Measurements from ENCODE around the gene VASP.
A peak's percentile ranks its signal among the peaks of the same experiment; 100 is the strongest.

The VASP gene

GRCh38 chr19:45505151-45505995, 1.9 kb upstream of the VASP start:
- Histone ChIP-seq H3K4me3 (ENCODE audit: low read length) (peak overlapping the region; percentile 89), H2AFZ (ENCODE audit: low read depth, low read length) (no peak overlapping the region)

GRCh38 chr19:45505996-45506245, 1.4 kb upstream of the VASP start:
- peaks cover 46% of the 10 kb centered on the region for H3K4me1 ChIP-seq (ENCODE audit: low read length)
- peak overlapping the region; percentile 86 for H3K27ac ChIP-seq (ENCODE audit: low read length)
- peaks cover 41% of the 10 kb centered on the region for H3K79me2 ChIP-seq (ENCODE audit: low read length)
- peaks cover 10% of the 10 kb centered on the region for H3K36me3 ChIP-seq (replicated peaks; ENCODE audit: low read depth, low read length)
- H3K4me2 ChIP-seq (ENCODE audit: low read length), result peak overlapping the region; percentile 98
- H3K4me3 ChIP-seq (ENCODE audit: low read length), result peak overlapping the region; percentile 89
- no peak for TF ChIP-seq EZH2phosphoT487 (IDR thresholded peaks at IDR 0.05; ENCODE audit: low read depth)
- TF ChIP-seq CTCF (IDR thresholded peaks at IDR 0.05; ENCODE audit: low read depth, low read length), result no peak
- H3K9ac ChIP-seq (ENCODE audit: low read length), result peak overlapping the region; percentile 93
- no peaks in the 10 kb centered on the region for H3K27me3 ChIP-seq (ENCODE audit: low read depth, low read length)
- H3K9me3 ChIP-seq (ENCODE audit: insufficient read depth, low read length), result no peaks in the 10 kb centered on the region
- peaks cover 6% of the 10 kb centered on the region for H4K20me1 ChIP-seq (ENCODE audit: insufficient read depth, low read length)
- H2AFZ ChIP-seq (ENCODE audit: low read depth, low read length), result peak overlapping the region; percentile 71; the same call in 1 of the 2 replicates

More at GRCh38 chr19:45505151-45505995, 1.9 kb upstream of the VASP start:
- peaks cover 46% of the 10 kb centered on the region for H3K4me1 ChIP-seq (ENCODE audit: low read length)
- peaks cover 10% of the 10 kb centered on the region for H3K36me3 ChIP-seq (replicated peaks; ENCODE audit: low read depth, low read length)
- peaks cover 35% of the 10 kb centered on the region for H3K79me2 ChIP-seq (ENCODE audit: low read length)
- no peak overlapping the region for H3K27ac ChIP-seq (ENCODE audit: low read length)
- H4K20me1 ChIP-seq (ENCODE audit: insufficient read depth, low read length), result 0 out of 2 replicates have a peak, but pooled peaks cover 6% of the 10 kb centered on the region
- no peaks in the 10 kb centered on the region for H3K9me3 ChIP-seq (ENCODE audit: insufficient read depth, low read length)
- peak overlapping the region; percentile 98 for H3K4me2 ChIP-seq (ENCODE audit: low read length)
- H3K9ac ChIP-seq (ENCODE audit: low read length), result peak overlapping the region; percentile 93; the same call in 1 of the 2 replicates
- no peak for TF ChIP-seq CTCF (IDR thresholded peaks at IDR 0.05; ENCODE audit: low read depth, low read length)
- TF ChIP-seq EZH2phosphoT487 (IDR thresholded peaks at IDR 0.05; ENCODE audit: low read depth), result no peak
- no peaks in the 10 kb centered on the region for H3K27me3 ChIP-seq (ENCODE audit: low read depth, low read length)

GRCh38 chr19:45506246-45506988, 862 bp upstream of the VASP start:
- Histone ChIP-seq H2AFZ (ENCODE audit: low read depth, low read length) (peak overlapping the region; percentile 71; the same call in 1 of the 2 replicates), H3K9me3 (ENCODE audit: insufficient read depth, low read length) (no peaks in the 10 kb centered on the region), H3K4me2 (ENCODE audit: low read length) (peak overlapping the region; percentile 98), H3K79me2 (ENCODE audit: low read length) (peaks cover 46% of the 10 kb centered on the region), H3K27me3 (ENCODE audit: low read depth, low read length) (no peaks in the 10 kb centered on the region), H3K4me3 (ENCODE audit: low read length) (peak overlapping the region; percentile 89), H3K36me3 (replicated peaks; ENCODE audit: low read depth, low read length) (peaks cover 14% of the 10 kb centered on the region), H3K4me1 (ENCODE audit: low read length) (peaks cover 41% of the 10 kb centered on the region), H3K27ac (ENCODE audit: low read length) (peak overlapping the region; percentile 86), H4K20me1 (ENCODE audit: insufficient read depth, low read length) (peaks cover 11% of the 10 kb centered on the region), H3K9ac (ENCODE audit: low read length) (peak overlapping the region; percentile 93)
- TF ChIP-seq CTCF (IDR thresholded peaks at IDR 0.05; ENCODE audit: low read depth, low read length), result peak; percentile 85
- no peak for TF ChIP-seq EZH2phosphoT487 (IDR thresholded peaks at IDR 0.05; ENCODE audit: low read depth)

DNA sequence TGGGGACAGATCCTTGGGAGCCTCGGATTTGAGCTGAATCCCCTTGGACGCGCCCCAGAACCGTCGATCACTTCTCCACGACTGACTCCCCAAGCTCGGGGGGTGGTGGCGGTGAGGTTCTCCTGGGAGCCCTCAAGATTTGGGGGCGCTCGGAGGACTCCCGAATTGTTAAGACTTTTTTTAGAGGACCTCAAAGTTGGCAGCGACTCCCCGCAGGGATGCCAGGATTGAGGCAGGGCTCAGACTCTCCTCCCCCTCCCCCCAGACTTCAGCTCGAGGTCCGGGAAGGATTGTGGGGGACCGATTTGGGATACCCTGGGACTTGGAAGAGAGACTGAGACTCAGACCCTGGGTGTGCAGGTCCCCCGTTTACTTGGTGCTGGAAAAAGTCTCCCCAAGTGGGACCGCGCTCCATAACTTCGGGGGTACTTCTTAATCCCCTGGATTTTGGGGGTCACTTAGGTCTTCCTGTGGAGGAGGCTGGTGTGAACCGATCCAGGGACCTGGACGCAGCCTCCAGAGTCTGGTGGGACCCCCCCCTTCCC, 665 bp downstream of the VASP start:
- H2AFZ ChIP-seq (ENCODE audit: low read depth, low read length), result no peak overlapping the region
- H3K4me3 ChIP-seq (ENCODE audit: low read length), result peak overlapping the region; percentile 89
- H3K79me2 ChIP-seq (ENCODE audit: low read length), result peaks cover 61% of the 10 kb centered on the region
- peak overlapping the region; percentile 93 for H3K4me2 ChIP-seq (ENCODE audit: low read length)
- H4K20me1 ChIP-seq (ENCODE audit: insufficient read depth, low read length), result peaks cover 16% of the 10 kb centered on the region
- no peaks in the 10 kb centered on the region for H3K27me3 ChIP-seq (ENCODE audit: low read depth, low read length)
- peak overlapping the region; percentile 86 for H3K27ac ChIP-seq (ENCODE audit: low read length)
- H3K9me3 ChIP-seq (ENCODE audit: insufficient read depth, low read length), result no peaks in the 10 kb centered on the region
- peak overlapping the region; percentile 93 for H3K9ac ChIP-seq (ENCODE audit: low read length)
- peaks cover 28% of the 10 kb centered on the region for H3K4me1 ChIP-seq (ENCODE audit: low read length)
- peaks cover 16% of the 10 kb centered on the region for H3K36me3 ChIP-seq (replicated peaks; ENCODE audit: low read depth, low read length)
- TF ChIP-seq EZH2phosphoT487 (IDR thresholded peaks at IDR 0.05; ENCODE audit: low read depth), result no peak
- no peak for TF ChIP-seq CTCF (IDR thresholded peaks at IDR 0.05; ENCODE audit: low read depth, low read length)

Data from OCI-LY3 (cell line).